ENCODE results near the gene CLSTN2.

DNA sequence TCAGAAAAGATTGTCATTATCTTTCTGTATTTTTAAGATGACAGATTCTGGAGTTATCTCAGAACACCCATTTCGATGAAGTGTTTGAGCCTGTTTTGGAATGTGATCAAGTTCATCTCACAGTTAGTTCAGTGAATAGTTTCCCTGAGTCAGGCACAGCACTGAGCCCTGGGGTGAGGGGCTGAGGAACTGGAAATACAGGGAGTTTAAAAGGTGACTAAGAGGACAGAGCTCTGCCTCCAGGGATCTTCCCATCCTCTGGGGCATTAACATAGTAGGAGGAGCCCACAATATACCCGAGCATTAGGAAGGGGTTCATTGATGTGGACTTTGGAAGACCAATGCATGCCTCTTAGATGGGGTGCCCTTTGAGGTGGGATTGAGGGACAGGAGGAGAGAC, 355.1 kb downstream of the CLSTN2 start:
- TF ChIP-seq MAX (IDR thresholded peaks at IDR 0.05) (no peak), CTCF (IDR thresholded peaks at IDR 0.05; ENCODE audit: low read depth, low read length, missing input control) (no peak), YY1 (IDR thresholded peaks at IDR 0.05) (no peak), RAD21 (IDR thresholded peaks at IDR 0.05) (no peak), SP1 (IDR thresholded peaks at IDR 0.05) (no peak), EGR1 (IDR thresholded peaks at IDR 0.05; ENCODE audit: low read depth in 2 of 2) (no peak), TAF1 (conservative IDR thresholded peaks at IDR 0.05) (no peak), RXRA (IDR thresholded peaks at IDR 0.05) (no peak), FOXA1 (IDR thresholded peaks at IDR 0.05) (no peak), JUND (IDR thresholded peaks at IDR 0.05) (no peak), FOXA2 (IDR thresholded peaks at IDR 0.05) (no peak)
- TF ChIP-seq, protein P1, sequence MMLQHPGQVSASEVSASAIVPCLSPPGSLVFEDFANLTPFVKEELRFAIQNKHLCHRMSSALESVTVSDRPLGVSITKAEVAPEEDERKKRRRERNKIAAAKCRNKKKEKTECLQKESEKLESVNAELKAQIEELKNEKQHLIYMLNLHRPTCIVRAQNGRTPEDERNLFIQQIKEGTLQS (IDR thresholded peaks at IDR 0.05) = no peak
- TF ChIP-seq, protein P2, sequence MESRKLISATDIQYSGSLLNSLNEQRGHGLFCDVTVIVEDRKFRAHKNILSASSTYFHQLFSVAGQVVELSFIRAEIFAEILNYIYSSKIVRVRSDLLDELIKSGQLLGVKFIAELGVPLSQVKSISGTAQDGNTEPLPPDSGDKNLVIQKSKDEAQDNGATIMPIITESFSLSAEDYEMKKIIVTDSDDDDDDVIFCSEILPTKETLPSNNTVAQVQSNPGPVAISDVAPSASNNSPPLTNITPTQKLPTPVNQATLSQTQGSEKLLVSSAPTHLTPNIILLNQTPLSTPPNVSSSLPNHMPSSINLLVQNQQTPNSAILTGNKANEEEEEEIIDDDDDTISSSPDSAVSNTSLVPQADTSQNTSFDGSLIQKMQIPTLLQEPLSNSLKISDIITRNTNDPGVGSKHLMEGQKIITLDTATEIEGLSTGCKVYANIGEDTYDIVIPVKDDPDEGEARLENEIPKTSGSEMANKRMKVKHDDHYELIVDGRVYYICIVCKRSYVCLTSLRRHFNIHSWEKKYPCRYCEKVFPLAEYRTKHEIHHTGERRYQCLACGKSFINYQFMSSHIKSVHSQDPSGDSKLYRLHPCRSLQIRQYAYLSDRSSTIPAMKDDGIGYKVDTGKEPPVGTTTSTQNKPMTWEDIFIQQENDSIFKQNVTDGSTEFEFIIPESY (IDR thresholded peaks at IDR 0.05) = no peak
- TF ChIP-seq, protein P3, sequence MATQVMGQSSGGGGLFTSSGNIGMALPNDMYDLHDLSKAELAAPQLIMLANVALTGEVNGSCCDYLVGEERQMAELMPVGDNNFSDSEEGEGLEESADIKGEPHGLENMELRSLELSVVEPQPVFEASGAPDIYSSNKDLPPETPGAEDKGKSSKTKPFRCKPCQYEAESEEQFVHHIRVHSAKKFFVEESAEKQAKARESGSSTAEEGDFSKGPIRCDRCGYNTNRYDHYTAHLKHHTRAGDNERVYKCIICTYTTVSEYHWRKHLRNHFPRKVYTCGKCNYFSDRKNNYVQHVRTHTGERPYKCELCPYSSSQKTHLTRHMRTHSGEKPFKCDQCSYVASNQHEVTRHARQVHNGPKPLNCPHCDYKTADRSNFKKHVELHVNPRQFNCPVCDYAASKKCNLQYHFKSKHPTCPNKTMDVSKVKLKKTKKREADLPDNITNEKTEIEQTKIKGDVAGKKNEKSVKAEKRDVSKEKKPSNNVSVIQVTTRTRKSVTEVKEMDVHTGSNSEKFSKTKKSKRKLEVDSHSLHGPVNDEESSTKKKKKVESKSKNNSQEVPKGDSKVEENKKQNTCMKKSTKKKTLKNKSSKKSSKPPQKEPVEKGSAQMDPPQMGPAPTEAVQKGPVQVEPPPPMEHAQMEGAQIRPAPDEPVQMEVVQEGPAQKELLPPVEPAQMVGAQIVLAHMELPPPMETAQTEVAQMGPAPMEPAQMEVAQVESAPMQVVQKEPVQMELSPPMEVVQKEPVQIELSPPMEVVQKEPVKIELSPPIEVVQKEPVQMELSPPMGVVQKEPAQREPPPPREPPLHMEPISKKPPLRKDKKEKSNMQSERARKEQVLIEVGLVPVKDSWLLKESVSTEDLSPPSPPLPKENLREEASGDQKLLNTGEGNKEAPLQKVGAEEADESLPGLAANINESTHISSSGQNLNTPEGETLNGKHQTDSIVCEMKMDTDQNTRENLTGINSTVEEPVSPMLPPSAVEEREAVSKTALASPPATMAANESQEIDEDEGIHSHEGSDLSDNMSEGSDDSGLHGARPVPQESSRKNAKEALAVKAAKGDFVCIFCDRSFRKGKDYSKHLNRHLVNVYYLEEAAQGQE (IDR thresholded peaks at IDR 0.05) = no peak
